HEK293 (cell line): ENCODE data around the gene NPAS2.

ENCODE experiments used
- CTCF ChIA-PET: fragments of 350-600 bp; formaldehyde crosslinking; extraction: SDS; loops from one replicate; lab custom pipeline; 2021; ENCODE audit warnings: antibody characterized with exemption; lab: Yijun Ruan, JAX
- POLR2A ChIA-PET: fragments of 300-600 bp; formaldehyde crosslinking; extraction: SDS; loops from one replicate; lab custom pipeline; 2020; ENCODE audit warnings: antibody characterized with exemption, inconsistent platforms; lab: Yijun Ruan, JAX
- H3K27ac ChIP-seq: fragments of 200-500 bp; sonication (Bioruptor generic); 2 replicates; pipeline ENCODE4 v1.5.1; 2014; ENCODE audit warnings: low read depth, low read length, control low read depth, inconsistent platforms; ENCODE audit errors: extremely low read depth
- H3K36me3 ChIP-seq, 2 experiments: fragments of 200-500 bp in 1 of 2; sonication (Bioruptor generic) in 1 of 2; 1 replicate in 1 of 2; 2 replicates in 1 of 2; pipeline ENCODE4 v1.5.1; 2014 to 2017; ENCODE audit warnings: inconsistent platforms in 2 of 2, low read length in 2 of 2; ENCODE audit not compliant: control insufficient read depth in 2 of 2, insufficient read depth in 1 of 2
- H3K4me1 ChIP-seq: fragments of 200-500 bp; sonication (Bioruptor generic); 2 replicates; pipeline ENCODE4 v1.5.1; 2014; ENCODE audit warnings: mild to moderate bottlenecking, low read length, inconsistent platforms; ENCODE audit not compliant: control insufficient read depth, insufficient read depth
- H3K4me3 ChIP-seq: 2 replicates; pipeline ENCODE4 v1.5.1; 2011; ENCODE audit warnings: low read depth, mild to moderate bottlenecking, control low read depth, low read length, moderate library complexity
- H3K9me3 ChIP-seq: fragments of 200-500 bp; sonication (Bioruptor generic); 2 replicates; pipeline ENCODE4 v1.5.1; 2014; ENCODE audit warnings: low read depth, low read length, inconsistent platforms; ENCODE audit not compliant: control insufficient read depth, insufficient read depth
- EGR2 ChIP-seq: fragments of 450-650 bp; formaldehyde crosslinking; IDR thresholded peaks from 2 replicates; pipeline ENCODE4 v1.5.1; 2016; ENCODE audit warnings: low read depth, missing biosample characterization, missing genetic modification characterization
- PBX3 ChIP-seq: sonication (generic); formaldehyde crosslinking; IDR thresholded peaks from 2 replicates; pipeline ENCODE4 v1.8.1; 2022; ENCODE audit warnings: mild to moderate bottlenecking, moderate library complexity, missing genetic modification reagents
- TRIM28 ChIP-seq: IDR thresholded peaks from 2 replicates; pipeline ENCODE4 v1.6.1; 2011; ENCODE audit warnings: low read length, control low read depth, borderline replicate concordance
- ZBTB20 ChIP-seq: fragments of 450-650 bp; formaldehyde crosslinking; IDR thresholded peaks from 2 replicates; pipeline ENCODE4 v1.5.1; 2016; ENCODE audit warnings: missing biosample characterization, missing genetic modification characterization
- ZFP41 ChIP-seq: fragments of 450-650 bp; formaldehyde crosslinking; IDR thresholded peaks from 2 replicates; pipeline ENCODE4 v1.5.1; 2016; ENCODE audit warnings: missing biosample characterization, missing genetic modification characterization, borderline replicate concordance
- ZNF148 ChIP-seq: fragments of 450-650 bp; formaldehyde crosslinking; IDR thresholded peaks from 2 replicates; pipeline ENCODE4 v1.5.0; 2017; ENCODE audit warnings: missing biosample characterization, missing genetic modification characterization, borderline replicate concordance
- ZNF155 ChIP-seq: fragments of 450-650 bp; formaldehyde crosslinking; IDR thresholded peaks from 2 replicates; pipeline ENCODE4 v1.5.1; 2016; ENCODE audit warnings: missing biosample characterization, missing genetic modification characterization
- ZNF239 ChIP-seq: fragments of 450-650 bp; formaldehyde crosslinking; IDR thresholded peaks from 2 replicates; pipeline ENCODE4 v1.5.1; 2016; ENCODE audit warnings: missing biosample characterization, missing genetic modification characterization
- ZNF391 ChIP-seq: fragments of 450-650 bp; formaldehyde crosslinking; IDR thresholded peaks from 2 replicates; pipeline ENCODE4 v1.5.1; 2016; ENCODE audit warnings: low read depth, missing biosample characterization, missing genetic modification characterization, borderline replicate concordance
- ZNF48 ChIP-seq: fragments of 450-650 bp; formaldehyde crosslinking; IDR thresholded peaks from 2 replicates; pipeline ENCODE4 v1.5.1; 2016; ENCODE audit warnings: missing biosample characterization, missing genetic modification characterization
- ZNF596 ChIP-seq: fragments of 450-650 bp; IDR thresholded peaks from 2 replicates; pipeline ENCODE4 v1.5.0; 2018; ENCODE audit warnings: missing biosample characterization, mild to moderate bottlenecking, missing genetic modification characterization, moderate library complexity
- ZNF623 ChIP-seq: fragments of 450-650 bp; formaldehyde crosslinking; IDR thresholded peaks from 2 replicates; pipeline ENCODE4 v1.5.1; 2016; ENCODE audit warnings: missing biosample characterization, missing genetic modification characterization
- ZNF626 ChIP-seq: fragments of 450-650 bp; sonication (Bioruptor Pico); formaldehyde crosslinking; IDR thresholded peaks from 2 replicates; pipeline ENCODE4 v1.5.1; 2018; ENCODE audit warnings: missing biosample characterization, missing genetic modification characterization, inconsistent platforms
- ZNF76 ChIP-seq: fragments of 450-650 bp; formaldehyde crosslinking; IDR thresholded peaks from 2 replicates; pipeline ENCODE4; 2016; ENCODE audit warnings: low read depth, missing biosample characterization, missing genetic modification characterization, borderline replicate concordance
- TF ChIP-seq, protein P1 (sequence below): fragments of 450-650 bp; formaldehyde crosslinking; IDR thresholded peaks from 2 replicates; pipeline ENCODE4 v1.5.1; 2016; ENCODE audit warnings: missing biosample characterization, missing genetic modification characterization, borderline replicate concordance
- TF ChIP-seq, protein P2 (sequence below): fragments of 450-650 bp; IDR thresholded peaks from 2 replicates; pipeline ENCODE4 v1.5.1; 2018; ENCODE audit warnings: missing biosample characterization, mild to moderate bottlenecking, missing genetic modification characterization
- TF ChIP-seq, protein P3 (sequence below): fragments of 450-650 bp; formaldehyde crosslinking; IDR thresholded peaks from 2 replicates; pipeline ENCODE4 v1.5.1; 2016; ENCODE audit warnings: missing biosample characterization, missing genetic modification characterization, low read depth

The NPAS2 gene

GRCh38 chr2:100982431-100982861, 162.5 kb downstream of the NPAS2 start:
- Histone ChIP-seq H3K9me3 (no peaks in the 10 kb centered on the region), H3K4me1 (no peaks in the 10 kb centered on the region), H3K27ac (no peak overlapping the region), H3K36me3 (peaks cover 0 to 5% of the 10 kb centered on the region in 2 experiments; a peak in 1 of 3 replicates), H3K4me3 (no peak overlapping the region)
- ChIA-PET CTCF (interaction anchor here (0.6 to 1.8 kb wide), 8 partner anchors 17 to 696 kb away, joined by 3 to 10 read pairs (median 4); no protein-coding TSS in a partner anchor), POLR2A (no interaction called here)
- TF ChIP-seq ZNF48 (no peak), PBX3 (no peak), ZNF76 (tag by site-specific recombination) (no peak), ZNF623 (tag by site-specific recombination) (no peak), ZNF596 (no peak), ZFP41 (tag by site-specific recombination) (no peak), ZNF148 (tag by site-specific recombination) (no peak), ZNF626 (tag by site-specific recombination) (no peak), ZBTB20 (tag by site-specific recombination) (no peak)
- TF ChIP-seq, protein P1, sequence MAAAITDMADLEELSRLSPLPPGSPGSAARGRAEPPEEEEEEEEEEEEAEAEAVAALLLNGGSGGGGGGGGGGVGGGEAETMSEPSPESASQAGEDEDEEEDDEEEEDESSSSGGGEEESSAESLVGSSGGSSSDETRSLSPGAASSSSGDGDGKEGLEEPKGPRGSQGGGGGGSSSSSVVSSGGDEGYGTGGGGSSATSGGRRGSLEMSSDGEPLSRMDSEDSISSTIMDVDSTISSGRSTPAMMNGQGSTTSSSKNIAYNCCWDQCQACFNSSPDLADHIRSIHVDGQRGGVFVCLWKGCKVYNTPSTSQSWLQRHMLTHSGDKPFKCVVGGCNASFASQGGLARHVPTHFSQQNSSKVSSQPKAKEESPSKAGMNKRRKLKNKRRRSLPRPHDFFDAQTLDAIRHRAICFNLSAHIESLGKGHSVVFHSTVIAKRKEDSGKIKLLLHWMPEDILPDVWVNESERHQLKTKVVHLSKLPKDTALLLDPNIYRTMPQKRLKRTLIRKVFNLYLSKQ (tag by site-specific recombination), result no peak
- TF ChIP-seq, protein P2, sequence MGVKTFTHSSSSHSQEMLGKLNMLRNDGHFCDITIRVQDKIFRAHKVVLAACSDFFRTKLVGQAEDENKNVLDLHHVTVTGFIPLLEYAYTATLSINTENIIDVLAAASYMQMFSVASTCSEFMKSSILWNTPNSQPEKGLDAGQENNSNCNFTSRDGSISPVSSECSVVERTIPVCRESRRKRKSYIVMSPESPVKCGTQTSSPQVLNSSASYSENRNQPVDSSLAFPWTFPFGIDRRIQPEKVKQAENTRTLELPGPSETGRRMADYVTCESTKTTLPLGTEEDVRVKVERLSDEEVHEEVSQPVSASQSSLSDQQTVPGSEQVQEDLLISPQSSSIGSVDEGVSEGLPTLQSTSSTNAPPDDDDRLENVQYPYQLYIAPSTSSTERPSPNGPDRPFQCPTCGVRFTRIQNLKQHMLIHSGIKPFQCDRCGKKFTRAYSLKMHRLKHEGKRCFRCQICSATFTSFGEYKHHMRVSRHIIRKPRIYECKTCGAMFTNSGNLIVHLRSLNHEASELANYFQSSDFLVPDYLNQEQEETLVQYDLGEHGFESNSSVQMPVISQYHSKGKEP (tag by site-specific recombination), result no peak
- TF ChIP-seq, protein P3, sequence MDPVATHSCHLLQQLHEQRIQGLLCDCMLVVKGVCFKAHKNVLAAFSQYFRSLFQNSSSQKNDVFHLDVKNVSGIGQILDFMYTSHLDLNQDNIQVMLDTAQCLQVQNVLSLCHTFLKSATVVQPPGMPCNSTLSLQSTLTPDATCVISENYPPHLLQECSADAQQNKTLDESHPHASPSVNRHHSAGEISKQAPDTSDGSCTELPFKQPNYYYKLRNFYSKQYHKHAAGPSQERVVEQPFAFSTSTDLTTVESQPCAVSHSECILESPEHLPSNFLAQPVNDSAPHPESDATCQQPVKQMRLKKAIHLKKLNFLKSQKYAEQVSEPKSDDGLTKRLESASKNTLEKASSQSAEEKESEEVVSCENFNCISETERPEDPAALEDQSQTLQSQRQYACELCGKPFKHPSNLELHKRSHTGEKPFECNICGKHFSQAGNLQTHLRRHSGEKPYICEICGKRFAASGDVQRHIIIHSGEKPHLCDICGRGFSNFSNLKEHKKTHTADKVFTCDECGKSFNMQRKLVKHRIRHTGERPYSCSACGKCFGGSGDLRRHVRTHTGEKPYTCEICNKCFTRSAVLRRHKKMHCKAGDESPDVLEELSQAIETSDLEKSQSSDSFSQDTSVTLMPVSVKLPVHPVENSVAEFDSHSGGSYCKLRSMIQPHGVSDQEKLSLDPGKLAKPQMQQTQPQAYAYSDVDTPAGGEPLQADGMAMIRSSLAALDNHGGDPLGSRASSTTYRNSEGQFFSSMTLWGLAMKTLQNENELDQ, result no peak

DNA sequence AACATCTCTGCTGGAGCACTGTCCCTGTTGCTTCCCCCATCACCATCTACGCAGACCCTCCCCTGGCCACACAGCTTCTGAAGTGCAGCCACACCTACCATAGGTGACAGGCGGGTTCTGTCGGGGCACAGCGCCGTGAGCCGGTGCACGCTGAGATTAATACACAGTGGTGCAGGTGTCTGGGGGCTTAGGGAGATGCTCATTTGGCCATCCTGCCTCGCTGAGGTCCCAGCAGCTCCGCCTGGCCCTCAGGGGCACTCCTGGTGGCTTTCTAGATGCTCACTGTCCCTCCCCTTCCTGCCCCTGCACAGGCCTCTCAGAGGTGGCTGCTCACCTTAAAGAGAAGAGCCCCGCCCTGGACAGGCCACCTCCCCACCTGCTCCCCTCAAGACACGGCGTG, 163.3 kb downstream of the NPAS2 start:
- H3K9me3 ChIP-seq, result no peaks in the 10 kb centered on the region
- CTCF ChIA-PET, result interaction anchor here (0.7 to 1.8 kb wide), 6 partner anchors 253 to 375 kb away, joined by 3 to 10 read pairs (median 4); no protein-coding TSS in a partner anchor
- H3K4me3 ChIP-seq, result no peak overlapping the region
- POLR2A ChIA-PET, result no interaction called here
- peaks cover 0 to 5% of the 10 kb centered on the region in 2 experiments; a peak in 1 of 3 replicates for H3K36me3 ChIP-seq
- H3K4me1 ChIP-seq, result no peaks in the 10 kb centered on the region
- no peak for TF ChIP-seq EGR2 (tag by site-specific recombination)
- TF ChIP-seq ZNF391 (tag by site-specific recombination), result no peak
- TF ChIP-seq ZNF239, result no peak
- no peak for TF ChIP-seq ZNF155 (tag by site-specific recombination)
- no peak for TF ChIP-seq TRIM28
- no peak overlapping the region for H3K27ac ChIP-seq
